GM12878 (cell line): ENCODE results near the gene DNAAF3. TPM values are rescaled to one million over a fixed set of nuclear protein-coding genes. Genes with fewer than 3 reads are reported as not detected.

Source experiments
- ATAC-seq: fragments of 200-7000 bp; cut with Tn5 transposase; 3 replicates; pipeline ENCODE4 v1.9.1; 2020; ENCODE audit warnings: mild to moderate bottlenecking, moderate library complexity
- BruUV-seq: library from RNA; stranded (reverse); fragments of 400-500 nt; replicated peaks from 2 replicates; lab custom pipeline; 2021; lab: Mats Ljungman, UMichigan
- CTCF ChIA-PET: fragments of 300-600 bp; sonication (Branson Sonifier 250); formaldehyde crosslinking; extraction: SDS; loops from one replicate; lab custom pipeline; 2021; ENCODE audit warnings: inconsistent platforms; lab: Yijun Ruan, JAX
- POLR2A ChIA-PET: fragments of 350-600 bp; formaldehyde crosslinking; extraction: SDS; loops from one replicate; lab custom pipeline; 2021; ENCODE audit warnings: inconsistent platforms; lab: Charles Lee
- RAD21 ChIA-PET: fragments of 300-600 bp; sonication (Branson Sonifier 250); formaldehyde crosslinking; loops from one replicate; lab custom pipeline; 2023; ENCODE audit warnings: antibody characterized with exemption; ENCODE audit not compliant: unreplicated experiment; lab: Charles Lee
- SMC1A ChIA-PET: fragments of 300-600 bp; sonication (Branson Sonifier 250); formaldehyde crosslinking; loops from one replicate; lab custom pipeline; 2023; ENCODE audit not compliant: unreplicated experiment, uncharacterized antibody; lab: Charles Lee
- DNase-seq: peaks from one replicate; pipeline ENCODE4 v3.0.0-alpha.2; 2011; ENCODE audit warnings: low read depth, low spot score
- FAIRE-seq: peaks from 3 replicates; lab custom pipeline; 2011; peaks lifted over from hg19 to GRCh38; lab: Jason Lieb, UNC
- H2AFZ ChIP-seq: 2 replicates; pipeline ENCODE4 v1.6.0; 2011; ENCODE audit warnings: low read depth, low read length, control low read depth; ENCODE audit not compliant: control insufficient read depth
- H3K27ac ChIP-seq: 2 replicates; pipeline ENCODE4 v1.5.1; 2011; ENCODE audit warnings: control low read depth; ENCODE audit not compliant: control insufficient read depth, insufficient read depth
- H3K27me3 ChIP-seq, 2 experiments: replicated peaks in 1 of 2; 2 replicates each; pipeline versions ENCODE4 v1.6.0 to v1.6.1; 2011; ENCODE audit warnings: low read length in 1 of 2; ENCODE audit not compliant: control insufficient read depth in 2 of 2, insufficient read depth in 2 of 2
- H3K36me3 ChIP-seq, 2 experiments: 2 replicates each; pipeline ENCODE4 v1.5.1; 2011; ENCODE audit warnings: low read length in 1 of 2; ENCODE audit not compliant: control insufficient read depth in 2 of 2, insufficient read depth in 2 of 2
- H3K4me1 ChIP-seq: 2 replicates; pipeline ENCODE4 v1.6.1; 2011; ENCODE audit warnings: mild to moderate bottlenecking, low read length, moderate library complexity, mixed read lengths; ENCODE audit not compliant: control insufficient read depth, insufficient read depth
- H3K4me2 ChIP-seq: 2 replicates; pipeline ENCODE4 v1.6.0; 2011; ENCODE audit warnings: control low read depth; ENCODE audit not compliant: control insufficient read depth, insufficient read depth
- H3K4me3 ChIP-seq: fragments of 200-600 bp; sonication (generic); 2 replicates; pipeline ENCODE4 v1.5.1; 2016
- H3K79me2 ChIP-seq: 2 replicates; pipeline ENCODE4 v1.6.0; 2011; ENCODE audit warnings: low read length; ENCODE audit not compliant: control insufficient read depth, insufficient read depth
- H3K9ac ChIP-seq: 2 replicates; pipeline ENCODE4 v1.8.0; 2011; ENCODE audit warnings: low read length, control low read depth, mixed read lengths; ENCODE audit not compliant: control insufficient read depth, insufficient read depth
- H3K9me3 ChIP-seq: replicated peaks from 3 replicates; pipeline ENCODE4 v1.5.1; 2011; ENCODE audit warnings: mild to moderate bottlenecking, low read length; ENCODE audit not compliant: control insufficient read depth, insufficient read depth
- H4K20me1 ChIP-seq: 2 replicates; pipeline ENCODE4 v1.6.0; 2011; ENCODE audit not compliant: control insufficient read depth, insufficient read depth
- HDAC6 ChIP-seq: fragments of 200-600 bp; sonication (generic); IDR thresholded peaks from one replicate; pipeline ENCODE4 v1.8.0; 2017; ENCODE audit warnings: antibody characterized with exemption; ENCODE audit not compliant: unreplicated experiment
- JUNB ChIP-seq: IDR thresholded peaks from 2 replicates; pipeline ENCODE4 v1.6.1; 2016; ENCODE audit warnings: antibody characterized with exemption, mild to moderate bottlenecking
- NR2C2 ChIP-seq: IDR thresholded peaks from 2 replicates; pipeline ENCODE4 v1.6.1; 2011; ENCODE audit warnings: borderline replicate concordance, low read depth; ENCODE audit not compliant: control insufficient read depth, insufficient read length
- STAT3 ChIP-seq: IDR thresholded peaks from 2 replicates; pipeline ENCODE4 v1.6.1; 2011; ENCODE audit warnings: low read depth, low read length, improper control_type of control experiment
- WGBS: methylation state at CpG from one replicate; pipeline ENCODE4 v1.1.6; 2016; ENCODE audit warnings: low lambda C conversion rate; ENCODE audit not compliant: insufficient replicate concordance, insufficient coverage; ENCODE audit errors: missing lambda C conversion rate; 5-methylcytosine and 5-hydroxymethylcytosine counted together
- in situ Hi-C: fragments of 300-500 bp; cut with MboI; formaldehyde crosslinking; loops from 9 replicates; pipeline ENCODE4 v1.14.3; 2018; ENCODE audit warnings: mixed read lengths
- intact Hi-C: fragments of 100-400 bp; cut with micrococcal nuclease; formaldehyde crosslinking; loops from one replicate; pipeline ENCODE4 v1.14.2; 2022; ENCODE audit not compliant: unreplicated experiment
- polyA plus RNA-seq, 11 experiments: library from polyadenylated mRNA; depleted of rRNA in 4 of 11; unstranded in 6 of 11; stranded (reverse) in 5 of 11; fragments of >200 nt; fragmentation: Nextera tagmentation in 4 of 11; fragmentation: Illumina TruSeq in 1 of 11; extraction: Ambion mirVana in 4 of 11; extraction: Trizol in 1 of 11; gene quantifications; 1 replicate in 1 of 11; 2 replicates in 10 of 11; pipeline versions ENCODE4 v1.2.1 to v1.2.3, GENCODE V29; 2011 to 2016; ENCODE audit warnings: inconsistent platforms in 2 of 11, missing spikeins in 2 of 11, low read depth in 1 of 11
- total RNA-seq, 4 experiments: library from RNA; depleted of rRNA in 3 of 4; stranded (reverse); fragments of >200 nt in 3 of 4; fragmentation: Illumina TruSeq in 1 of 4; extraction: Trizol in 1 of 4; gene quantifications; 2 replicates each; pipeline versions ENCODE4 v1.2.1 to v1.2.3, GENCODE V29; 2013 to 2021
- TF ChIP-seq, protein P1 (sequence below): fragments of 150-350 bp; IDR thresholded peaks from 2 replicates; pipeline ENCODE4 v1.6.1; 2014; ENCODE audit warnings: mild to moderate bottlenecking, low read depth, low read length
- TF ChIP-seq, protein P2 (sequence below): fragments of 450-650 bp; formaldehyde crosslinking; IDR thresholded peaks from 2 replicates; pipeline ENCODE4 v1.5.0; 2022; ENCODE audit warnings: mild to moderate bottlenecking, missing genetic modification characterization
- TF ChIP-seq, protein P3 (sequence below): IDR thresholded peaks from 2 replicates; pipeline ENCODE4 v1.6.1; 2012; ENCODE audit warnings: improper control_type of control experiment, low read depth, low read length; ENCODE audit not compliant: insufficient replicate concordance

Gene DNAAF3
- total and polyA plus RNA-seq, 10 of the 15 experiments (the other 5 are each of a cell fraction or from before 2014, with no cell fraction given), result not detected

DNA sequence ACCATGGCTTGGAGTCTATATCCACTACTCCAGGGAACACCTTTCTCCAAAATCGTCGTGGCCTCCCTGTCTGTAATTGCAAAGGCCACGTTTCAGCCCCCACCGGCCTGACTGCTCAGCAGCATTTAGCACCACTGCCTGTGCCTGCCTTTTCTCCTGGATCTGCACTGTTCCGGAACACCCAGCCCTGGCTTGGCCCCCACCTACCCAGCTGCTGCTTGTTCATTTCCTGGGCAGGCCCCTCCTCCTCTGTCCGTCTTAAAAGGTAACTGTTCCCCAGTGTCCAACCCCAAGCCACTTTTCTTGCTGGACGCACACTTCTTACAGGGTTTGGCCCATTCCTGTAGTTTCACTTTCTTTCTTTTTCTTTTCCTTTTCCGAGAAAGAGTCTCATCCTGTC, 22.2 kb upstream of the DNAAF3 start (continued):
- TF ChIP-seq, protein P1, sequence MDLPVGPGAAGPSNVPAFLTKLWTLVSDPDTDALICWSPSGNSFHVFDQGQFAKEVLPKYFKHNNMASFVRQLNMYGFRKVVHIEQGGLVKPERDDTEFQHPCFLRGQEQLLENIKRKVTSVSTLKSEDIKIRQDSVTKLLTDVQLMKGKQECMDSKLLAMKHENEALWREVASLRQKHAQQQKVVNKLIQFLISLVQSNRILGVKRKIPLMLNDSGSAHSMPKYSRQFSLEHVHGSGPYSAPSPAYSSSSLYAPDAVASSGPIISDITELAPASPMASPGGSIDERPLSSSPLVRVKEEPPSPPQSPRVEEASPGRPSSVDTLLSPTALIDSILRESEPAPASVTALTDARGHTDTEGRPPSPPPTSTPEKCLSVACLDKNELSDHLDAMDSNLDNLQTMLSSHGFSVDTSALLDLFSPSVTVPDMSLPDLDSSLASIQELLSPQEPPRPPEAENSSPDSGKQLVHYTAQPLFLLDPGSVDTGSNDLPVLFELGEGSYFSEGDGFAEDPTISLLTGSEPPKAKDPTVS, result no peak
- TF ChIP-seq, all 136 proteins: peak for 0

DNA sequence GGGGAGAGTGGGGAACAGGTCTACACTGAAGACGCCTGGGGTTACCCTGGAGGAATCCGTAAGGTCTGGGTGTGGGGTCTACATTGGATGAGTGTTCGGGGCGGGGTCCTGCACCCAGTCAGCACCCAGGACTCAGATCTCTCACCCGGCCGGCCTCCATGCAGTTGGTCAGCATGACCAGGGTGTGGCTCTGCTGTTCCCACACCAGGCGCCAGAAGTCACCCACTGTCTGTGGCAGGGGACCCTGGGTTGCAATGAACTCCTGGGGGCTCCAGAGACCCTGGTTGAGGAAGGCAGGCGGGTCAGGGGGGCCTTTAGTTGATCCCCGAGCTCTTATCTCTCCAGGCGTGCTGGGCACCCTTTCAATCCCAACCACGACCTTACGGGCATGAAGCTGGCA, 19.7 kb upstream of the DNAAF3 start:
- H3K9ac ChIP-seq, result no peak overlapping the region
- H4K20me1 ChIP-seq, result no peaks in the 10 kb centered on the region
- no peak overlapping the region for H3K4me2 ChIP-seq
- no peaks in the 10 kb centered on the region for H3K79me2 ChIP-seq
- H3K4me3 ChIP-seq, result no peak overlapping the region
- WGBS, result 16% methylated on average over 12 of the region's 12 CpGs
- no peak overlapping the region for H3K27ac ChIP-seq
- no peak for ATAC-seq
- ChIA-PET POLR2A (no interaction called here), SMC1A (no interaction called here), RAD21 (no interaction called here), CTCF (no interaction called here)
- no peak for FAIRE-seq
- no peaks in the 10 kb centered on the region for H3K4me1 ChIP-seq
- DNase-seq, result no peak
- in situ Hi-C loops (no loop called here), intact Hi-C loops (no loop called here)
- H2AFZ ChIP-seq, result no peak overlapping the region
- H3K27me3 ChIP-seq, result no peaks in the 10 kb centered on the region; a peak in 1 of 4 replicates
- no peaks in the 10 kb centered on the region for H3K9me3 ChIP-seq
- H3K36me3 ChIP-seq, result no peaks in the 10 kb centered on the region
- no TSS peak for BruUV-seq
- TF ChIP-seq STAT3 (no peak), JUNB (no peak), NR2C2 (no peak), HDAC6 (no peak)
- TF ChIP-seq, protein P2, sequence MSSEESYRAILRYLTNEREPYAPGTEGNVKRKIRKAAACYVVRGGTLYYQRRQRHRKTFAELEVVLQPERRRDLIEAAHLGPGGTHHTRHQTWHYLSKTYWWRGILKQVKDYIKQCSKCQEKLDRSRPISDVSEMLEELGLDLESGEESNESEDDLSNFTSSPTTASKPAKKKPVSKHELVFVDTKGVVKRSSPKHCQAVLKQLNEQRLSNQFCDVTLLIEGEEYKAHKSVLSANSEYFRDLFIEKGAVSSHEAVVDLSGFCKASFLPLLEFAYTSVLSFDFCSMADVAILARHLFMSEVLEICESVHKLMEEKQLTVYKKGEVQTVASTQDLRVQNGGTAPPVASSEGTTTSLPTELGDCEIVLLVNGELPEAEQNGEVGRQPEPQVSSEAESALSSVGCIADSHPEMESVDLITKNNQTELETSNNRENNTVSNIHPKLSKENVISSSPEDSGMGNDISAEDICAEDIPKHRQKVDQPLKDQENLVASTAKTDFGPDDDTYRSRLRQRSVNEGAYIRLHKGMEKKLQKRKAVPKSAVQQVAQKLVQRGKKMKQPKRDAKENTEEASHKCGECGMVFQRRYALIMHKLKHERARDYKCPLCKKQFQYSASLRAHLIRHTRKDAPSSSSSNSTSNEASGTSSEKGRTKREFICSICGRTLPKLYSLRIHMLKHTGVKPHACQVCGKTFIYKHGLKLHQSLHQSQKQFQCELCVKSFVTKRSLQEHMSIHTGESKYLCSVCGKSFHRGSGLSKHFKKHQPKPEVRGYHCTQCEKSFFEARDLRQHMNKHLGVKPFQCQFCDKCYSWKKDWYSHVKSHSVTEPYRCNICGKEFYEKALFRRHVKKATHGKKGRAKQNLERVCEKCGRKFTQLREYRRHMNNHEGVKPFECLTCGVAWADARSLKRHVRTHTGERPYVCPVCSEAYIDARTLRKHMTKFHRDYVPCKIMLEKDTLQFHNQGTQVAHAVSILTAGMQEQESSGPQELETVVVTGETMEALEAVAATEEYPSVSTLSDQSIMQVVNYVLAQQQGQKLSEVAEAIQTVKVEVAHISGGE (CRISPR knock-in tag), result no peak
- TF ChIP-seq, protein P3, sequence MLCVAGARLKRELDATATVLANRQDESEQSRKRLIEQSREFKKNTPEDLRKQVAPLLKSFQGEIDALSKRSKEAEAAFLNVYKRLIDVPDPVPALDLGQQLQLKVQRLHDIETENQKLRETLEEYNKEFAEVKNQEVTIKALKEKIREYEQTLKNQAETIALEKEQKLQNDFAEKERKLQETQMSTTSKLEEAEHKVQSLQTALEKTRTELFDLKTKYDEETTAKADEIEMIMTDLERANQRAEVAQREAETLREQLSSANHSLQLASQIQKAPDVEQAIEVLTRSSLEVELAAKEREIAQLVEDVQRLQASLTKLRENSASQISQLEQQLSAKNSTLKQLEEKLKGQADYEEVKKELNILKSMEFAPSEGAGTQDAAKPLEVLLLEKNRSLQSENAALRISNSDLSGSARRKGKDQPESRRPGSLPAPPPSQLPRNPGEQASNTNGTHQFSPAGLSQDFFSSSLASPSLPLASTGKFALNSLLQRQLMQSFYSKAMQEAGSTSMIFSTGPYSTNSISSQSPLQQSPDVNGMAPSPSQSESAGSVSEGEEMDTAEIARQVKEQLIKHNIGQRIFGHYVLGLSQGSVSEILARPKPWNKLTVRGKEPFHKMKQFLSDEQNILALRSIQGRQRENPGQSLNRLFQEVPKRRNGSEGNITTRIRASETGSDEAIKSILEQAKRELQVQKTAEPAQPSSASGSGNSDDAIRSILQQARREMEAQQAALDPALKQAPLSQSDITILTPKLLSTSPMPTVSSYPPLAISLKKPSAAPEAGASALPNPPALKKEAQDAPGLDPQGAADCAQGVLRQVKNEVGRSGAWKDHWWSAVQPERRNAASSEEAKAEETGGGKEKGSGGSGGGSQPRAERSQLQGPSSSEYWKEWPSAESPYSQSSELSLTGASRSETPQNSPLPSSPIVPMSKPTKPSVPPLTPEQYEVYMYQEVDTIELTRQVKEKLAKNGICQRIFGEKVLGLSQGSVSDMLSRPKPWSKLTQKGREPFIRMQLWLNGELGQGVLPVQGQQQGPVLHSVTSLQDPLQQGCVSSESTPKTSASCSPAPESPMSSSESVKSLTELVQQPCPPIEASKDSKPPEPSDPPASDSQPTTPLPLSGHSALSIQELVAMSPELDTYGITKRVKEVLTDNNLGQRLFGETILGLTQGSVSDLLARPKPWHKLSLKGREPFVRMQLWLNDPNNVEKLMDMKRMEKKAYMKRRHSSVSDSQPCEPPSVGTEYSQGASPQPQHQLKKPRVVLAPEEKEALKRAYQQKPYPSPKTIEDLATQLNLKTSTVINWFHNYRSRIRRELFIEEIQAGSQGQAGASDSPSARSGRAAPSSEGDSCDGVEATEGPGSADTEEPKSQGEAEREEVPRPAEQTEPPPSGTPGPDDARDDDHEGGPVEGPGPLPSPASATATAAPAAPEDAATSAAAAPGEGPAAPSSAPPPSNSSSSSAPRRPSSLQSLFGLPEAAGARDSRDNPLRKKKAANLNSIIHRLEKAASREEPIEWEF, result no peak
- TF ChIP-seq, all 136 proteins: peak for 0
